Tibial nerve (tissue), 4 donors: Measurements from ENCODE around the gene IGSF9. TPM values are rescaled to one million over a fixed set of nuclear protein-coding genes. Genes with fewer than 3 reads are reported as not detected.

ENCODE experiments used
- DNase-seq, 2 donors: peaks; one replicate each; pipeline ENCODE4 v3.0.0-alpha.2; 2019; ENCODE audit warnings: low spot score in 2 of 2
- H3K27ac ChIP-seq, 4 donors: fragments of 200-600 bp; sonication (generic) in 3 of 4; one replicate each; pipeline ENCODE4 v1.5.1; 2017 to 2019; ENCODE audit warnings: mild to moderate bottlenecking in 1 of 4
- H3K27me3 ChIP-seq, 2 donors: fragments of 200-600 bp; sonication (generic) in 1 of 2; one replicate each; pipeline versions ENCODE4 v1.5.1 to v1.6.0; 2017 to 2019
- H3K36me3 ChIP-seq, 3 donors: fragments of 200-600 bp; sonication (generic); one replicate each; pipeline ENCODE4 v1.5.1; 2018 to 2019
- H3K4me1 ChIP-seq, 4 donors: fragments of 200-600 bp; sonication (generic) in 3 of 4; one replicate each; pipeline ENCODE4 v1.5.1; 2017 to 2019
- H3K4me3 ChIP-seq, 4 donors: fragments of 200-600 bp; sonication (generic) in 3 of 4; one replicate each; pipeline ENCODE4 v1.5.1; 2017 to 2019; ENCODE audit warnings: mild to moderate bottlenecking in 1 of 4, moderate library complexity in 1 of 4
- H3K9me3 ChIP-seq, 4 donors: fragments of 200-600 bp; sonication (generic) in 3 of 4; one replicate each; pipeline ENCODE4 v1.5.1; 2017 to 2019
- CTCF ChIP-seq, 5 experiments: fragments of 200-600 bp in 3 of 5; fragments of 450-650 bp in 2 of 5; sonication (generic) in 3 of 5; IDR thresholded peaks; one replicate each; pipeline ENCODE4 v1.5.1; 2016 to 2019; ENCODE audit warnings: antibody characterized with exemption in 5 of 5, mild to moderate bottlenecking in 3 of 5, moderate library complexity in 2 of 5
- EP300 ChIP-seq, 2 donors: sonication (generic); formaldehyde crosslinking; IDR thresholded peaks; one replicate each; pipeline ENCODE4 v1.6.1; 2017; ENCODE audit warnings: antibody characterized with exemption in 2 of 2, mild to moderate bottlenecking in 1 of 2
- POLR2A ChIP-seq, 2 donors: fragments of 450-650 bp; IDR thresholded peaks; one replicate each; pipeline ENCODE4 v1.6.1; 2017; ENCODE audit warnings: antibody characterized with exemption in 2 of 2, mild to moderate bottlenecking in 2 of 2, moderate library complexity in 2 of 2
- WGBS, 2 donors: methylation state at CpG; one replicate each; pipeline ENCODE4 v1.1.5; 2018; 5-methylcytosine and 5-hydroxymethylcytosine counted together
- total RNA-seq, 4 donors: library from RNA; depleted of rRNA; stranded (reverse); fragments of >200 nt; gene quantifications; one replicate each; pipeline ENCODE4 v1.1.0, GENCODE V29; 2016

Gene IGSF9
- total RNA-seq, 4 donors from 2014 or later = 0.20 to 0.63 TPM; not detected in 2

DNA sequence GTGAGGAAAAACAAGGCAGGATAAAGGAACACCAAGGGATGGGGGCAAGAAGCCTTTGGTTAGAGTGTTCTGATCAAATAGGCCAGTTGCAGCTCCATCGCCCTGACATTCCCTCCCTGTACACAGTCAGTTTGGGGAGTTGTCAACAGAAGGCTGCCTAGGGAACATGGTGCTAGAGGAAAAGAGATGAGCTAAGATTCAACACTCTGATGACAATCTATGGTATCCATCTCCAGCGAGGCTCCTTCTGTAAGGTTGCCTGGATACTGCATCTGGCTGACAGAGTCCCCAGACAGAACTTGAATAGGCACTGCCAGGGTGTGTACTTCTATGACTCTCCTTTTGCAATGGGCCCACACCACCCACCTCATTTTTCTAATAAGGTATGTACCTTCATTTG, 19.9 kb upstream of the IGSF9 start:
- Histone ChIP-seq H3K27me3 (no peaks in the 10 kb centered on the region), H3K9me3 (no peaks in the 10 kb centered on the region), H3K27ac (no peak overlapping the region)

DNA sequence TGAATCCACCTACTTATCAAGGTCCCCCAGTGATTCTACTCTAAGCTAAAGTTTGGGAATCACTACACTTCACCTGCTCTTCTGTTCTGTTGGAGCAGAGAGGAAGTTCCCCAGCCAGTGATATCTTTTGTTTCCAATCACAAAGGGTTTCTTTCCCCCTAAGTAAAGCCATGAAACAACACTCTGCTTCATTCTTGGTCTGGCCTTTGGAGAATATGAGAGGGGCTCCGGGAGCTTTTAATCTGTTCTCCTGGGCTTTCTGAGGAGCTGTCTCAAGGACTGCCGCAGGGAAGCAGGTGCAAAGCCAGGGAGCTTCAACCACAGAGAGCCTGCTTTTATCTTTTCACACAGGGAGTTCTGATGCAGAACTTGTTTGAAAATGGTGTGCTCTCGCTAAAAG, 18.7 kb upstream of the IGSF9 start:
- Histone ChIP-seq H3K27me3 (no peaks in the 10 kb centered on the region), H3K9me3 (no peaks in the 10 kb centered on the region), H3K4me1 (no peaks in the 10 kb centered on the region), H3K36me3 (no peaks in the 10 kb centered on the region), H3K4me3 (no peak overlapping the region), H3K27ac (no peak overlapping the region)
- no peak for DNase-seq
- TF ChIP-seq POLR2A (IDR thresholded peaks at IDR 0.05) (no peak), EP300 (IDR thresholded peaks at IDR 0.05) (no peak), CTCF (IDR thresholded peaks at IDR 0.05) (no peak)
- 52 to 54% methylated on average over 3 of the region's 3 CpGs for WGBS, 2 donors

More for the DNA sequence above, 19.9 kb upstream of the IGSF9 start:
- DNase-seq = no peak
- no peaks in the 10 kb centered on the region for H3K4me1 ChIP-seq
- H3K36me3 ChIP-seq = no peaks in the 10 kb centered on the region
- H3K4me3 ChIP-seq = no peak overlapping the region
- 83 to 95% methylated on average over 2 of the region's 2 CpGs for WGBS, 2 donors
- TF ChIP-seq EP300 (IDR thresholded peaks at IDR 0.05) (no peak), CTCF (IDR thresholded peaks at IDR 0.05) (no peak), POLR2A (IDR thresholded peaks at IDR 0.05) (no peak)

DNA sequence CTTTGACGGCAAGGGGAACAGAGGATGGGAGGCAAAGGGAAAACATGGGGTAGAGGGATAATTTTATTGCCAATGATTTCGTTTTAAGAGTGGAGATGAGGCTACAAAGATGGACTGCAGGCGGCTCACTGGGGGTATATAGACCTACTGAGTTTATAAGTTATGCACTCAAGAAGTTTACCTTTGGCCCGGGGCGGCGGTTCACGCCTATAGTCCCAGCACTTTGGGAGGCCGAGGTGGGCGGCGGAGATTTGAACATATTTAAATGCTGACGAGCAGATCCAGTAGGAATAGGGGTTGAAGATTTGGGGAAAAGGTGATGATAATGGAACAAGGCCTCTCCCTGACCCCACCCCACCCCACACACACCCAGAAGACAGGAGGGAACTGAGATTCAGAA, 16.8 kb upstream of the IGSF9 start:
- H3K27ac ChIP-seq = peak overlapping the region in 3 of 4 donors; percentile 50 to 75 (median 60)
- no peaks in the 10 kb centered on the region for H3K4me1 ChIP-seq
- no peak for TF ChIP-seq CTCF (IDR thresholded peaks at IDR 0.05)
- no peak for TF ChIP-seq POLR2A (IDR thresholded peaks at IDR 0.05)
- no peak for TF ChIP-seq EP300 (IDR thresholded peaks at IDR 0.05)
- no peaks in the 10 kb centered on the region for H3K36me3 ChIP-seq
- H3K9me3 ChIP-seq = no peaks in the 10 kb centered on the region
- no peak for DNase-seq
- WGBS, 2 donors = 80 to 83% methylated on average over 11 of the region's 11 CpGs
- H3K4me3 ChIP-seq = peak overlapping the region in 1 of 4 donors; percentile 25
- H3K27me3 ChIP-seq = no peaks in the 10 kb centered on the region

DNA sequence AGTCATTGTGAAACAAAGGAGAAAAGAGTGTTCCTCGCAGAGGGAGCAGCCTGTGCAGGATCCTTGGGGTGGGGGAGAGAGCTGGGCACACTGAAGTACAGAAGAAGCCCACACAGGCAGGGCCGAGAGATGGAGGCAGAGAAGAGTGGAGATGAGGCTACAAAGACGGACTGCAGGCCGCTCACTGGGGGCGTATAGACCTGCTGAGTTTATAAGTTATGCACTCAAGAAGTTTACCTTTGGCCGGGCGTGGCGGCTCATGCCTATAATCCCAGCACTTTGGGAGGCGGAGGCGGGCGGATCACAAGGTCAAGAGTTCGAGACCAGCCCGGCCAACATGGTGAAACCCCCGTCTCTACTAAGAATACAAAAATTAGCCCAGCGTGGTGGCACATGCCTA, 16.2 kb upstream of the IGSF9 start:
- no peaks in the 10 kb centered on the region for H3K9me3 ChIP-seq
- H3K36me3 ChIP-seq = no peaks in the 10 kb centered on the region
- no peaks in the 10 kb centered on the region for H3K4me1 ChIP-seq
- H3K27me3 ChIP-seq = no peaks in the 10 kb centered on the region
- TF ChIP-seq EP300 (IDR thresholded peaks at IDR 0.05) (no peak), CTCF (IDR thresholded peaks at IDR 0.05) (no peak), POLR2A (IDR thresholded peaks at IDR 0.05) (no peak)
- 77 to 80% methylated on average over 15 of the region's 15 CpGs for WGBS, 2 donors
- peak overlapping the region in 2 of 4 donors; percentile 9 to 25 for H3K4me3 ChIP-seq
- no peak for DNase-seq
- peak overlapping the region in 3 of 4 donors; percentile 50 to 75 (median 60) for H3K27ac ChIP-seq

GRCh38 chr1:159960721-159961381, 15.4 kb upstream of the IGSF9 start:
- H3K27ac ChIP-seq = peak overlapping the region in 3 of 4 donors; percentile 50 to 75 (median 63)

More at GRCh38 chr1:159960721-159961381, 15.4 kb upstream of the IGSF9 start:
- Histone ChIP-seq H3K9me3 (no peaks in the 10 kb centered on the region), H3K27me3 (no peaks in the 10 kb centered on the region), H3K4me1 (no peaks in the 10 kb centered on the region), H3K4me3 (peak overlapping the region in 2 of 4 donors; percentile 9 to 25), H3K36me3 (no peaks in the 10 kb centered on the region)
- TF ChIP-seq EP300 (IDR thresholded peaks at IDR 0.05) (peak in 1 of 2 donors; percentile 53), POLR2A (IDR thresholded peaks at IDR 0.05) (no peak)
- DNase-seq = peak; percentile 52 to 58
- WGBS, 2 donors = 30 to 41% methylated on average over 5 of the region's 5 CpGs
